ENCODE measurements around the gene ODF2L.
"Not testable (repeated sequence)": the region's sequence is repeated elsewhere in the genome, so short reads cannot be mapped to it uniquely, and the experiment has no call there.

Gene ODF2L

GRCh38 chr1:86377341-86377740 lies 18.8 kb downstream of the ODF2L start:
- no peak for DNase-seq
- peaks cover 18% of the 10 kb centered on the region for H3K9me3 Mint-ChIP-seq
- H3K4me3 Mint-ChIP-seq = no peak overlapping the region
- peak overlapping the region; percentile 9 for H3K27ac Mint-ChIP-seq
- peaks cover 36% of the 10 kb centered on the region for H3K36me3 Mint-ChIP-seq
- CTCF ChIA-PET = interaction anchor here (4.4 kb wide), 1 partner anchor 123 kb away, joined by 38 read pairs; no protein-coding TSS in a partner anchor
- H3K4me1 Mint-ChIP-seq = peaks cover 8% of the 10 kb centered on the region
- no peaks in the 10 kb centered on the region for H3K27me3 Mint-ChIP-seq

- Mint-ChIP-seq H3K4me1 (peaks cover 9% of the 10 kb centered on the region), H3K36me3 (peaks cover 40% of the 10 kb centered on the region), H3K27ac (no peak overlapping the region), H3K4me3 (no peak overlapping the region), H3K9me3 (peaks cover 18% of the 10 kb centered on the region), H3K27me3 (no peaks in the 10 kb centered on the region)
- CTCF ChIA-PET = interaction anchor here (1.8 to 2.1 kb wide), 2 partner anchors 126 to 132 kb away, joined by 6 to 8 read pairs; no protein-coding TSS in a partner anchor
- DNase-seq = no peak
Measured at GRCh38 chr1:86375688-86376087, 20.4 kb downstream of the ODF2L start.

GRCh38 chr1:86370601-86371022 lies 25.5 kb downstream of the ODF2L start:
- CTCF ChIA-PET = no interaction called here
- Mint-ChIP-seq H3K27me3 (no peaks in the 10 kb centered on the region), H3K36me3 (peaks cover 11% of the 10 kb centered on the region), H3K4me1 (peaks cover 5% of the 10 kb centered on the region), H3K4me3 (no peak overlapping the region), H3K27ac (no peak overlapping the region), H3K9me3 (no peaks in the 10 kb centered on the region)
- DNase-seq = no peak

GRCh38 chr1:86365896-86366295 lies 30.2 kb downstream of the ODF2L start:
- Mint-ChIP-seq H3K36me3 (peaks cover 1% of the 10 kb centered on the region), H3K27ac (no peak overlapping the region), H3K9me3 (no peaks in the 10 kb centered on the region), H3K27me3 (no peaks in the 10 kb centered on the region), H3K4me1 (peaks cover under 1% of the 10 kb centered on the region), H3K4me3 (no peak overlapping the region)
- no peak for DNase-seq
- CTCF ChIA-PET = no interaction called here

GRCh38 chr1:86362807-86363206 lies 33.3 kb downstream of the ODF2L start:
- no peak for DNase-seq
- Mint-ChIP-seq H3K36me3 (peaks cover 3% of the 10 kb centered on the region), H3K4me1 (no peaks in the 10 kb centered on the region), H3K4me3 (no peak overlapping the region), H3K27ac (no peak overlapping the region), H3K27me3 (no peaks in the 10 kb centered on the region), H3K9me3 (no peaks in the 10 kb centered on the region)
- CTCF ChIA-PET = no interaction called here

GRCh38 chr1:86357796-86358195 lies 38.3 kb downstream of the ODF2L start:
- DNase-seq = no peak
- no peaks in the 10 kb centered on the region for H3K27me3 Mint-ChIP-seq
- no peak overlapping the region for H3K4me3 Mint-ChIP-seq
- H3K27ac Mint-ChIP-seq = no peak overlapping the region
- H3K36me3 Mint-ChIP-seq = peaks cover 28% of the 10 kb centered on the region
- no peaks in the 10 kb centered on the region for H3K9me3 Mint-ChIP-seq
- CTCF ChIA-PET = no interaction called here
- no peaks in the 10 kb centered on the region for H3K4me1 Mint-ChIP-seq

- Mint-ChIP-seq H3K4me3 (no peak overlapping the region), H3K9me3 (no peaks in the 10 kb centered on the region), H3K27ac (no peak overlapping the region), H3K27me3 (no peaks in the 10 kb centered on the region), H3K4me1 (no peaks in the 10 kb centered on the region), H3K36me3 (peaks cover 38% of the 10 kb centered on the region)
- no peak for DNase-seq
- CTCF ChIA-PET = no interaction called here
Measured at GRCh38 chr1:86356247-86356646, 39.9 kb downstream of the ODF2L start.

- H3K9me3 Mint-ChIP-seq = no peaks in the 10 kb centered on the region
- CTCF ChIA-PET = no interaction called here
- no peak overlapping the region for H3K27ac Mint-ChIP-seq
- H3K4me1 Mint-ChIP-seq = no peaks in the 10 kb centered on the region
- no peak overlapping the region for H3K4me3 Mint-ChIP-seq
- peaks cover 43% of the 10 kb centered on the region for H3K36me3 Mint-ChIP-seq
- no peaks in the 10 kb centered on the region for H3K27me3 Mint-ChIP-seq
- no peak for DNase-seq
Measured at GRCh38 chr1:86352086-86352485, 44.0 kb downstream of the ODF2L start.

GRCh38 chr1:86350230-86350629 lies 45.9 kb downstream of the ODF2L start:
- DNase-seq, H3K27me3 Mint-ChIP-seq, CTCF ChIA-PET, H3K4me3 Mint-ChIP-seq, H3K27ac Mint-ChIP-seq, H3K4me1 Mint-ChIP-seq, H3K9me3 Mint-ChIP-seq: not testable (repeated sequence)
- H3K36me3 Mint-ChIP-seq = peaks cover 36% of the 10 kb centered on the region

- CTCF ChIA-PET = interaction anchor here (1.2 kb wide), 1 partner anchor 26 kb away, joined by 3 read pairs; no protein-coding TSS in a partner anchor
- Mint-ChIP-seq H3K9me3 (no peaks in the 10 kb centered on the region), H3K4me1 (no peaks in the 10 kb centered on the region), H3K27ac (no peak overlapping the region), H3K27me3 (no peaks in the 10 kb centered on the region), H3K36me3 (peaks cover 8% of the 10 kb centered on the region), H3K4me3 (no peak overlapping the region)
- no peak for DNase-seq
Measured at GRCh38 chr1:86346388-86346787, 49.7 kb downstream of the ODF2L start.

- H3K36me3 Mint-ChIP-seq = no peaks in the 10 kb centered on the region
- no peaks in the 10 kb centered on the region for H3K27me3 Mint-ChIP-seq
- CTCF ChIA-PET = no interaction called here
Measured at GRCh38 chr1:86345042-86345441, 51.1 kb downstream of the ODF2L start.

GRCh38 chr1:86339906-86340305 lies 56.2 kb downstream of the ODF2L start:
- Mint-ChIP-seq H3K4me3 (no peak overlapping the region), H3K27ac (no peak overlapping the region), H3K36me3 (no peaks in the 10 kb centered on the region), H3K9me3 (no peaks in the 10 kb centered on the region), H3K27me3 (no peaks in the 10 kb centered on the region), H3K4me1 (no peaks in the 10 kb centered on the region)
- CTCF ChIA-PET = no interaction called here
- DNase-seq = no peak

More at GRCh38 chr1:86345042-86345441, 51.1 kb downstream of the ODF2L start:
- Mint-ChIP-seq H3K9me3 (no peaks in the 10 kb centered on the region), H3K4me1 (no peaks in the 10 kb centered on the region), H3K4me3 (no peak overlapping the region), H3K27ac (no peak overlapping the region)
- no peak for DNase-seq

- no peaks in the 10 kb centered on the region for H3K4me1 Mint-ChIP-seq
Measured at GRCh38 chr1:86339014-86339812, 56.9 kb downstream of the ODF2L start.

GRCh38 chr1:86335916-86336315 lies 60.2 kb downstream of the ODF2L start:
- no peak for DNase-seq
- H3K9me3 Mint-ChIP-seq = no peaks in the 10 kb centered on the region
- no peaks in the 10 kb centered on the region for H3K36me3 Mint-ChIP-seq
- H3K27me3 Mint-ChIP-seq = no peaks in the 10 kb centered on the region
- CTCF ChIA-PET = no interaction called here
- H3K4me3 Mint-ChIP-seq = no peak overlapping the region
- no peak overlapping the region for H3K27ac Mint-ChIP-seq
- no peaks in the 10 kb centered on the region for H3K4me1 Mint-ChIP-seq

More at GRCh38 chr1:86339014-86339812, 56.9 kb downstream of the ODF2L start:
- H3K27me3 Mint-ChIP-seq = no peaks in the 10 kb centered on the region
- H3K27ac Mint-ChIP-seq = no peak overlapping the region
- no peaks in the 10 kb centered on the region for H3K36me3 Mint-ChIP-seq
- H3K4me3 Mint-ChIP-seq = no peak overlapping the region
- H3K9me3 Mint-ChIP-seq = no peaks in the 10 kb centered on the region
- DNase-seq = no peak
- CTCF ChIA-PET = no interaction called here

- Mint-ChIP-seq H3K9me3 (no peaks in the 10 kb centered on the region), H3K27me3 (no peaks in the 10 kb centered on the region), H3K4me3 (no peak overlapping the region), H3K36me3 (no peaks in the 10 kb centered on the region), H3K27ac (no peak overlapping the region), H3K4me1 (no peaks in the 10 kb centered on the region)
- CTCF ChIA-PET = no interaction called here
- no peak for DNase-seq
Measured at GRCh38 chr1:86325264-86325663, 70.9 kb downstream of the ODF2L start.

Data from activated naive CD4-positive, alpha-beta T cell treated with anti-CD3 and anti-CD28 coated beads, Interleukin-2, amount 10 ng/mL, durations not matched to agents 7 days and 5 days (primary cell).